ENCODE data around the gene MAPK14. TPM values are rescaled to one million over a fixed set of nuclear protein-coding genes. Genes with fewer than 3 reads are reported as not detected.

The MAPK14 gene
- total and polyA plus RNA-seq, 9 of the 15 experiments (the other 6 are each of a cell fraction or from before 2014, with no cell fraction given) = 8.8 to 62.7 (median 35.5) TPM

DNA sequence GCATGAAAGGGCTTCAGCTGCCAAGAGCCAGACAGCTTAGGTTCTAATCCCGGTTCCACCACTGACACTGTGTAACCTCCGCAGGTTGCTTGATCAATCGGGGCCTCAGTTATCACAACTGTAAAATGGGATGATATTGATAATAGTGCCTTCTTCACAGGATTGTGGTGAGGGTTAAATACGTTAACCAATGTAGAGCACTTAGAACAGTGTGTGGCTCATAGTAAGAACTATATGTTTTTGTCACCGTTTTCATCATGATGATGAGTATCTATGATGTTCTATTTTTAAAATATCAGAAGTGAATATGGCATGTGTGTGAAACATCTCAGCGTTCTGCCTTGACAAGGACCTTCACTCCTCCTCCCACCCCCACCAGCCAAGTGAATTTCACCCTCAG is 92.4 kb downstream of the MAPK14 start (continued):
- no peak for TF ChIP-seq MYNN (IDR thresholded peaks at IDR 0.05)
- TF ChIP-seq MYNN (CRISPR knock-in tag; IDR thresholded peaks at IDR 0.05) = no peak
- no peak for TF ChIP-seq HMG20B (CRISPR knock-in tag; IDR thresholded peaks at IDR 0.05)
- no peak for TF ChIP-seq NRF1 (conservative IDR thresholded peaks at IDR 0.05 in 1 of 2, IDR thresholded peaks at IDR 0.05 in 1 of 2)
- TF ChIP-seq HIVEP1 (CRISPR knock-in tag; IDR thresholded peaks at IDR 0.05) = no peak
- TF ChIP-seq, protein P1, sequence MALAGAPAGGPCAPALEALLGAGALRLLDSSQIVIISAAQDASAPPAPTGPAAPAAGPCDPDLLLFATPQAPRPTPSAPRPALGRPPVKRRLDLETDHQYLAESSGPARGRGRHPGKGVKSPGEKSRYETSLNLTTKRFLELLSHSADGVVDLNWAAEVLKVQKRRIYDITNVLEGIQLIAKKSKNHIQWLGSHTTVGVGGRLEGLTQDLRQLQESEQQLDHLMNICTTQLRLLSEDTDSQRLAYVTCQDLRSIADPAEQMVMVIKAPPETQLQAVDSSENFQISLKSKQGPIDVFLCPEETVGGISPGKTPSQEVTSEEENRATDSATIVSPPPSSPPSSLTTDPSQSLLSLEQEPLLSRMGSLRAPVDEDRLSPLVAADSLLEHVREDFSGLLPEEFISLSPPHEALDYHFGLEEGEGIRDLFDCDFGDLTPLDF (CRISPR knock-in tag; IDR thresholded peaks at IDR 0.05) = no peak

DNA sequence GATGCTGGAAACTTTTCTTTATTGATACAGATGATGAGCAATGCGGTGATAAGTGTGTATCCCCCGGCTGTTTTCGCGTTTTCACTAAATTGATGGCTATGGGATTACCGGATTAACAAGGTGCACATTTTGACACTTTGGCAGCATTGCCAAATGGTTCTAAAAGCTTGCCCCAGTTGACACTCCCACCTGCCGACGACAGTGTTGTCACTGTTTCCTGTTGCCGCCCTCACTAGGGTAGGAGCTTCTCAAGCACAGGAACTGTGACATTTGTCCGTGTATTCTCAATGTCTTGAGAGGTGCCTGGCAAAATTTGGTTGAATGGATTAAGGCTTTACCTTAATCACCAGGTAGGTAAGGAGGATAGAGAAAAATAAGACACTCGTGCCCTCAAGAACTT is 92.9 kb downstream of the MAPK14 start:
- Histone ChIP-seq H3K9me1 (ENCODE audit: control insufficient read depth, insufficient read depth, low read length) (peaks cover 3% of the 10 kb centered on the region), H3K36me3 (ENCODE audit: control insufficient read depth, insufficient read depth, low read length) (no peaks in the 10 kb centered on the region), H3K27me3 (ENCODE audit: control insufficient read depth in 2 of 2, insufficient read depth in 2 of 2, low read length in 2 of 2) (no peaks in the 10 kb centered on the region), H3K4me3 (no peak overlapping the region), H3K9me3 (replicated peaks; ENCODE audit: control insufficient read depth, insufficient read depth, low read depth, low read length) (no peaks in the 10 kb centered on the region), H3K4me1 (replicated peaks in 1 of 2; ENCODE audit: control insufficient read depth in 2 of 2, insufficient read depth in 2 of 2, low read length in 2 of 2) (peaks cover 67 to 78% of the 10 kb centered on the region in 2 experiments), H3K27ac (ENCODE audit: extremely low read depth, low read depth, low read length) (peak overlapping the region; percentile 58), H4K20me1 (replicated peaks; ENCODE audit: control insufficient read depth, insufficient read depth, low read length) (no peaks in the 10 kb centered on the region), H3K79me2 (ENCODE audit: control insufficient read depth, insufficient read depth, low read length) (no peaks in the 10 kb centered on the region), H3K9ac (ENCODE audit: insufficient read depth in 1 of 2, low read depth in 2 of 2, low read length in 2 of 2) (peak overlapping the region; percentile 26 to 40; a peak in 2 of 4 replicates), H2AFZ (ENCODE audit: low read depth, low read length) (peak overlapping the region; percentile 45), H3K4me2 (ENCODE audit: insufficient read depth, low read length) (peak overlapping the region; percentile 58)
- FAIRE-seq = no peak
- DNase-seq (ENCODE audit: extremely low read depth in 1 of 4, low spot score in 3 of 4) = peak in 1 of 4 experiments; percentile 63
- ATAC-seq = no peak
- WGBS (ENCODE audit: insufficient coverage, low coverage, missing lambda C conversion rate) = 27% methylated on average over 10 of the region's 10 CpGs
- ChIA-PET POLR2A (interaction anchor here (0.8 to 1.4 kb wide), 4 partner anchors 9 to 17 kb away, joined by 4 to 6 read pairs (median 4); no protein-coding TSS in a partner anchor), CTCF (ENCODE audit: low intra/inter-chr PET ratio) (no interaction called here)
- intact Hi-C loops (cut with micrococcal nuclease) = no loop called here
- in situ Hi-C loops (cut with MboI) = no loop called here
- BruUV-seq (replicated peaks) = no TSS peak
- peak; percentile 19; the same call in 1 of the 2 replicates for TF ChIP-seq DMBX1 (CRISPR knock-in tag; IDR thresholded peaks at IDR 0.05; ENCODE audit: borderline replicate concordance)
- peak; percentile 38; the same call in 1 of the 2 replicates for TF ChIP-seq GABPA (tag; conservative IDR thresholded peaks at IDR 0.05; ENCODE audit: low read depth)
- TF ChIP-seq PURB (CRISPR knock-in tag; IDR thresholded peaks at IDR 0.05; ENCODE audit: low read depth) = 0 out of 2 replicates have a peak, but pooled peaks have one; percentile 56
- TF ChIP-seq ZNF143 (CRISPR knock-in tag; IDR thresholded peaks at IDR 0.05) = no peak
